ENCODE data around the gene CLTCL1.

CLTCL1 gene

GRCh38 chr22:19291580-19292457 lies at the start of gene CLTCL1:
CLTCL1 (minus strand) TSS chr22:19291719; CDS start chr22:19291641, 78 bp downstream.
- Histone ChIP-seq H3K4me2 (ENCODE audit: low read length) (peak within 1 kb of the TSS; percentile 96), H3K9ac (no peak within 1 kb of the TSS), H3K27ac (peak within 1 kb of the TSS; percentile 47), H3K4me1 (no peaks in the 10 kb centered on the region), H3K36me3 (ENCODE audit: control insufficient read depth, insufficient read depth, low read length) (no peaks in the 10 kb centered on the region), H3K9me3 (ENCODE audit: control insufficient read depth, low read length) (no peaks in the 10 kb centered on the region), H3K4me3 (ENCODE audit: low read depth, low read length) (peak within 1 kb of the TSS; percentile 83), H3K27me3 (ENCODE audit: control insufficient read depth, insufficient read depth, low read length) (no peaks in the 10 kb centered on the region), H3K79me2 (no peaks in the 10 kb centered on the region), H2AFZ (peak within 1 kb of the TSS; percentile 93)
- TF ChIP-seq, protein P1, sequence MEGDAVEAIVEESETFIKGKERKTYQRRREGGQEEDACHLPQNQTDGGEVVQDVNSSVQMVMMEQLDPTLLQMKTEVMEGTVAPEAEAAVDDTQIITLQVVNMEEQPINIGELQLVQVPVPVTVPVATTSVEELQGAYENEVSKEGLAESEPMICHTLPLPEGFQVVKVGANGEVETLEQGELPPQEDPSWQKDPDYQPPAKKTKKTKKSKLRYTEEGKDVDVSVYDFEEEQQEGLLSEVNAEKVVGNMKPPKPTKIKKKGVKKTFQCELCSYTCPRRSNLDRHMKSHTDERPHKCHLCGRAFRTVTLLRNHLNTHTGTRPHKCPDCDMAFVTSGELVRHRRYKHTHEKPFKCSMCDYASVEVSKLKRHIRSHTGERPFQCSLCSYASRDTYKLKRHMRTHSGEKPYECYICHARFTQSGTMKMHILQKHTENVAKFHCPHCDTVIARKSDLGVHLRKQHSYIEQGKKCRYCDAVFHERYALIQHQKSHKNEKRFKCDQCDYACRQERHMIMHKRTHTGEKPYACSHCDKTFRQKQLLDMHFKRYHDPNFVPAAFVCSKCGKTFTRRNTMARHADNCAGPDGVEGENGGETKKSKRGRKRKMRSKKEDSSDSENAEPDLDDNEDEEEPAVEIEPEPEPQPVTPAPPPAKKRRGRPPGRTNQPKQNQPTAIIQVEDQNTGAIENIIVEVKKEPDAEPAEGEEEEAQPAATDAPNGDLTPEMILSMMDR (IDR thresholded peaks at IDR 0.05) = no peak

DNA sequence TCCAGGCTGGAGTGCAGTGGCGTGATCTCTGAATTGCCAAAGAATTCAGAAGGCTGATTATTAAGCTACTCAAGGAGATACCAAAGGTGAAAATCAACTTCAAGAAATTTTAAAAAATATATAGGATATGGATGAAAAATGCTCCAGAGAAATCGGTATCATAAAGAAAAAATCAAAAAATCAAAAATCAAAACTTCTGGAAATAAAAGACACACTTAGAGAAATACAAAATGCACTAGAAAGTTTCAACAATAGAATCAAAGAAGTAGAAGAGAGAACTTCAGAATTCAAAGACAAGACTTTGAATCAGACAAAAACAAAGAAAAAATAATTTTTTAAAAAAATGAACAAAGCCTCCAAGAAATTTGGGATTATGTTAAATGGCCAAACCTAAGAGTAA lies 45.6 kb upstream of the CLTCL1 start:
- Histone ChIP-seq H3K27ac (no peak overlapping the region), H3K36me3 (ENCODE audit: control insufficient read depth, insufficient read depth, low read length) (no peaks in the 10 kb centered on the region), H3K9ac (no peak overlapping the region), H3K4me1 (no peaks in the 10 kb centered on the region), H3K27me3 (ENCODE audit: control insufficient read depth, insufficient read depth, low read length) (no peaks in the 10 kb centered on the region), H2AFZ (no peak overlapping the region), H3K9me3 (ENCODE audit: control insufficient read depth, low read length) (no peaks in the 10 kb centered on the region), H3K79me2 (no peaks in the 10 kb centered on the region), H3K4me2 (ENCODE audit: low read length) (no peak overlapping the region), H3K4me3 (ENCODE audit: low read depth, low read length) (no peak overlapping the region)
- TF ChIP-seq, protein P1 (IDR thresholded peaks at IDR 0.05) = no peak

DNA sequence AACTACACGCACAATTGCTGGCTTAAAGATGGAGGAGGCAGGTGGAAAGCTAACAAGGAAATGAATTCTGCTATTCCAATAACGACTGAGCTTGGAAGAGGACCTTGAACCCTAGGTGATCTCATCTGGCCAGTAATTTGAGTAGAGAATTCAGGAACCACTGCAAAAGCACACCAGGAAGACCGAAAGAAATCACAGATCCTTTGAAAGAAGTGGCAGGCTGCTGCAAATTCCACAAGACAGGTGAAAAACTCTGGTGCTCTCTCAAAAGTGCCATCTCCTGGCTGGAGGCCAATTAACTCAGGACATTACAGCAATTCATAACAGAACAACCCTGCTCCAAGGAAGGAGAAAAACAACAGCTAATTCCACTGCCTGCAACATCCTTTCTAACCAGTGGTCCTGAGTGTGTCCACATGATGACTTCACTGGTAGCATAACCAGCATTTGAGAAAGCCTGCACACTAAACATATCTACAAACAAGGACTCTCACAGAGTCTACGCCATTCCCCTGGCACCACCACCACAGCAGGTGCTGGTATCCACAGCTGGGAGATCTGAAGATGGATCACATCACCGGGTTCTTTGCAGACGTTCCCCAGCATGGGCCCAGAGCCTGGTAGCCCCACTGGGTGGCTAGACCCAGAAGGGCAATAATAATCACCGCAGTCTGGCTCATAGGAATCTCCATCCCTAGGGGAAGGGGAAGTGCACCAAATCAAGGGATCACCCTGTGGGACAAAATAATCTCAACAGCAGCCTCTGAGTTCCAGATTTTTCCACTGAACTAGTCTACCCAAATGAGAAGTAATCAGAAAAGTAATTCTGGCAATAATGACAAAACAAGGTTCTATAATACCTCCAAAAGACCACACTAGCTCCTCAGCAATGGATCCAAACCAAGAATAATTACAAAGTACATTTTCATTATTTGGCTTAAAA lies 44.9 kb upstream of the CLTCL1 start:
- TF ChIP-seq, protein P1 (IDR thresholded peaks at IDR 0.05) = no peak
- no peaks in the 10 kb centered on the region for H3K27me3 ChIP-seq (ENCODE audit: control insufficient read depth, insufficient read depth, low read length)
- H3K4me1 ChIP-seq = no peaks in the 10 kb centered on the region
- no peaks in the 10 kb centered on the region for H3K36me3 ChIP-seq (ENCODE audit: control insufficient read depth, insufficient read depth, low read length)
- H3K9ac ChIP-seq = no peak overlapping the region
- no peak overlapping the region for H2AFZ ChIP-seq
- no peaks in the 10 kb centered on the region for H3K9me3 ChIP-seq (ENCODE audit: control insufficient read depth, low read length)
- no peak overlapping the region for H3K4me2 ChIP-seq (ENCODE audit: low read length)
- no peak overlapping the region for H3K27ac ChIP-seq
- H3K4me3 ChIP-seq (ENCODE audit: low read depth, low read length) = no peak overlapping the region
- no peaks in the 10 kb centered on the region for H3K79me2 ChIP-seq

DNA sequence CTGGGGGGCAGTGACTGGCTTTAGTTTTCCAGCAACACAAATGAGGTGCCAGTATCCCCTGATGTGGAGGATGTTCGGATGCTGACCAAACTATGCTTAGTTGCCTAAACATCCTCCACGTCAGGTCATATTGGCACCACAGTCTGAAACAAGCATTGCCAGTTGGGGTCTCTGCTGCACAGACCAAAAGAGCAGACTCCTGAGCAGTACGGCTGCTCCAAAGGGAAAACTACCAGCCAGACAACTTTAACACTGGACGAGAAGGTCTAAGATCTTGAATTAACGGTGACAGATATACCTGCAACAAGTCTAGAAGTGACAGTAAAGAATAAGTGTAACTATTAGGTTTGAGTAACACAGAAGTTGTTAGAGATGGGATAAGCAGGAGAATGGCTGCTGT lies 40.5 kb upstream of the CLTCL1 start:
- Histone ChIP-seq H3K27me3 (ENCODE audit: control insufficient read depth, insufficient read depth, low read length) (no peaks in the 10 kb centered on the region), H3K36me3 (ENCODE audit: control insufficient read depth, insufficient read depth, low read length) (no peaks in the 10 kb centered on the region), H3K4me2 (ENCODE audit: low read length) (no peak overlapping the region), H3K9ac (no peak overlapping the region), H2AFZ (no peak overlapping the region), H3K4me3 (ENCODE audit: low read depth, low read length) (no peak overlapping the region), H3K9me3 (ENCODE audit: control insufficient read depth, low read length) (no peaks in the 10 kb centered on the region), H3K27ac (no peak overlapping the region), H3K4me1 (no peaks in the 10 kb centered on the region), H3K79me2 (no peaks in the 10 kb centered on the region)
- TF ChIP-seq, protein P1 (IDR thresholded peaks at IDR 0.05) = no peak
